ENCODE data around the gene GJC1.

DNA sequence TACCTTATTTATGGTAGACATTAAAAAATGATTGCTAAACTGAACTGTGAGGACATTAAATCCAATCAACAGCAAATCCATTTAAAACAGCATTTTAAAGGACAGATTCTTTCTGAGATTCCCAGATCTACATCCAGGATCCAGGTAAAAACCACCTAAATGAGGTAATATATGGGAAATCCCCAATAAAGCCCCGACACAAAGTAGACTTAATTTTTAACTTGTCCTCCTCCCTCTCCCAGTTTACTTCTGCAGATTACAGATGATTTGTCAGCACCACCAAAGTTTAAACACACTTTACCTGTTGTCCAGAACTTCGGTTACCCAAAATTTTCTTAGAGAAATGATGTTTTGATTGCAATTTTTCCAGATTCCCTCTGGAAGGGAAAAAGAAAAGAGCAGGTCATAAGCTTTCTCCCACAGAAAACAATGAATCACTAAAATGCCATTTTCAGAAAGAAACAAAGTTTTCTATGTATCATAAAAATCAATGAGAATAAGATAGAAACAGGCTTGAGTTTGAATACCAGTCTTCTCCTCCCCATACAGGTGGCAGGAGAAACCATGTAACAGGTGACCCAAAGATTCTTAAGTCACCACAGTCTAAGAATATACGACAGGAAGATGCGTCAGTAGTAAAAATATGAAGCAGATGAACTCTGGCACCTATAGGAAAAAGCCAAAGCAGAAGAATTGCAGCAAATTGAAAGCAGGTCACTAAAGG lies 22.8 kb downstream of the GJC1 start:
- TF ChIP-seq, protein P1, sequence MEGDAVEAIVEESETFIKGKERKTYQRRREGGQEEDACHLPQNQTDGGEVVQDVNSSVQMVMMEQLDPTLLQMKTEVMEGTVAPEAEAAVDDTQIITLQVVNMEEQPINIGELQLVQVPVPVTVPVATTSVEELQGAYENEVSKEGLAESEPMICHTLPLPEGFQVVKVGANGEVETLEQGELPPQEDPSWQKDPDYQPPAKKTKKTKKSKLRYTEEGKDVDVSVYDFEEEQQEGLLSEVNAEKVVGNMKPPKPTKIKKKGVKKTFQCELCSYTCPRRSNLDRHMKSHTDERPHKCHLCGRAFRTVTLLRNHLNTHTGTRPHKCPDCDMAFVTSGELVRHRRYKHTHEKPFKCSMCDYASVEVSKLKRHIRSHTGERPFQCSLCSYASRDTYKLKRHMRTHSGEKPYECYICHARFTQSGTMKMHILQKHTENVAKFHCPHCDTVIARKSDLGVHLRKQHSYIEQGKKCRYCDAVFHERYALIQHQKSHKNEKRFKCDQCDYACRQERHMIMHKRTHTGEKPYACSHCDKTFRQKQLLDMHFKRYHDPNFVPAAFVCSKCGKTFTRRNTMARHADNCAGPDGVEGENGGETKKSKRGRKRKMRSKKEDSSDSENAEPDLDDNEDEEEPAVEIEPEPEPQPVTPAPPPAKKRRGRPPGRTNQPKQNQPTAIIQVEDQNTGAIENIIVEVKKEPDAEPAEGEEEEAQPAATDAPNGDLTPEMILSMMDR (IDR thresholded peaks at IDR 0.05), result no peak
- TF ChIP-seq SIN3A (IDR thresholded peaks at IDR 0.05; ENCODE audit: borderline replicate concordance, insufficient read depth, low read depth, low read length) (no peak), TCF7L2 (IDR thresholded peaks at IDR 0.05; ENCODE audit: low read depth, low read length) (no peak)

Measured in Panc1 (cell line).